ENCODE measurements around the gene RAB31.

Gene RAB31

DNA sequence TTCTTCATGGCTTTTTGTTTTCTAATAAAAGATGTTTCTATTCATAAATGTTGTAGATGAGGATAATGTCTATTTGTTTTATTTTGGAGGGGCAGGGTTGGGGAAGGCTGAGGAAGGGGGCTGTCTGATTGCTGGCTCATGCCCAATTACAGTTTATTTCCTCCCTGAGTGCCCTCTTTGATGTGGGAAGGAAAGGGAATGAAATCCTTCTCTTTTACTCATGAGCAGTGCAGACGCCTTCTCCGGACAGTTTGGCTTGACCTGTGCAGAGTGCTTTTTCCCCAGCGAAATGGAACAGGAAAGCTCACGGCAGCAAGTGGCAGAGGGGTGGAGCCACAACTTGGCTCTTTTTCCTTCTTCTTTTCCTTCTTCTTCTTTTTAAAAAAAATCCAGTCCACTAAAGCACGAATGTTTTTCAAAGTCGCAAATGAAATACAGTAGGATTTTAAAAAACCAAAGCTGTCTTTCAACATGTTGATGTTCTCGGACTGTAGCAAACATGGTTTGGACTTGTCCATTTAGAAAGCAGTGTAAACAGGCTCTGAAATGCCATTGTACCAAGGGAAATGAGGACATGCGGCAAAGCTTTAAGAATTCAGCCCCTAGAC, 34.5 kb downstream of the RAB31 start:
- no peaks in the 10 kb centered on the region for H3K36me3 ChIP-seq
- no peaks in the 10 kb centered on the region for H3K9me3 ChIP-seq (ENCODE audit: severe bottlenecking)
- no peak overlapping the region for H3K27ac ChIP-seq
- no peak for DNase-seq
- no peaks in the 10 kb centered on the region for H3K27me3 ChIP-seq (ENCODE audit: insufficient read depth, low read depth, severe bottlenecking)
- TF ChIP-seq CTCF (IDR thresholded peaks at IDR 0.05; ENCODE audit: low read depth, low read length): no peak
- no peak overlapping the region for H3K4me3 ChIP-seq (ENCODE audit: low read depth, low read length)

GRCh38 chr18:9743200-9744016, 35.3 kb downstream of the RAB31 start:
- no peaks in the 10 kb centered on the region for H3K36me3 ChIP-seq
- no peak overlapping the region for H3K27ac ChIP-seq
- no peak for TF ChIP-seq CTCF (IDR thresholded peaks at IDR 0.05; ENCODE audit: low read depth, low read length)
- no peak overlapping the region for H3K4me3 ChIP-seq (ENCODE audit: low read depth, low read length)
- H3K27me3 ChIP-seq (ENCODE audit: insufficient read depth, low read depth, severe bottlenecking): no peaks in the 10 kb centered on the region
- DNase-seq: no peak
- H3K9me3 ChIP-seq (ENCODE audit: severe bottlenecking): no peaks in the 10 kb centered on the region

DNA sequence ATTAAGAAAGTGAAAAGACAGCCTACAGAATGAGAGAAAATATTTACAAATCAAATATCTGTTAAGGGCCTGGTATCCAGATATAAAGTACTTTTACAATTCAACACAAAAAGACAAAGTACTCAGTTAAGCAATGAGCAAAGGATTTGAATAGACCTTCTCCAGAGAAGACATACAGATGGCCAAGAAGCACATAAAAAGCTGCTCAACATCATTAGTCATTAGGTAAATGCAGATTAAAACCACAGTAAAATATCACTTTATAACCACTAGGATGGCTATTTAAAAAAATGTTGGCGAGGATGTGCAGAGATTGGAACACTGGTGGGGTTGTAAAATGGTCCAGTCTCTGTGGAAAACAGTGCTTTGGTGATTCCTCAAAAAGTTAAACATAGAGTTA, 38.9 kb downstream of the RAB31 start:
- TF ChIP-seq CTCF (IDR thresholded peaks at IDR 0.05; ENCODE audit: low read depth, low read length): no peak
- Histone ChIP-seq H3K36me3 (no peaks in the 10 kb centered on the region), H3K27me3 (ENCODE audit: insufficient read depth, low read depth, severe bottlenecking) (no peaks in the 10 kb centered on the region), H3K9me3 (ENCODE audit: severe bottlenecking) (no peaks in the 10 kb centered on the region), H3K27ac (no peak overlapping the region), H3K4me3 (ENCODE audit: low read depth, low read length) (no peak overlapping the region)
- DNase-seq: no peak

DNA sequence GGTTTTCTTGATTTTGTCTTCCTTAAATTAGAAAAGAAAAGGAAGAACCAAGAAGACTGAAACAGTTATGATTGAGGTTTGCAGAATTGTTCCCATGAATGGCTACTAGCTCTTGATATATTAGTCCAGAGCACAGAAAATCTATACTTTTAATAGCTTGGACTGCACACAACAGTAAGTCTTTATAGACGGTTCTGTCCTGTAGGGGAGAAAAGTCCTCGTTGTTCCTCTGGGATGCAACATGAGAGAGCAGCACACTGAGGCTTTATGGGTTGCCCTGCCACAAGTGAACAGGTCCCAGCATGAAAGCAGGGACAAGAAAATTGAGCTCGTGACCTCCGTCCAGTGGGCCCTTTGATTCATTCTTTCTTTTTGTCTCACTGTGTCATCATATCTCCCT, 41.5 kb downstream of the RAB31 start:
- H3K4me3 ChIP-seq (ENCODE audit: low read depth, low read length): no peak overlapping the region
- TF ChIP-seq CTCF (IDR thresholded peaks at IDR 0.05; ENCODE audit: low read depth, low read length): no peak
- H3K9me3 ChIP-seq (ENCODE audit: severe bottlenecking): no peaks in the 10 kb centered on the region
- no peaks in the 10 kb centered on the region for H3K36me3 ChIP-seq
- H3K27ac ChIP-seq: no peak overlapping the region
- DNase-seq: no peak
- no peaks in the 10 kb centered on the region for H3K27me3 ChIP-seq (ENCODE audit: insufficient read depth, low read depth, severe bottlenecking)

DNA sequence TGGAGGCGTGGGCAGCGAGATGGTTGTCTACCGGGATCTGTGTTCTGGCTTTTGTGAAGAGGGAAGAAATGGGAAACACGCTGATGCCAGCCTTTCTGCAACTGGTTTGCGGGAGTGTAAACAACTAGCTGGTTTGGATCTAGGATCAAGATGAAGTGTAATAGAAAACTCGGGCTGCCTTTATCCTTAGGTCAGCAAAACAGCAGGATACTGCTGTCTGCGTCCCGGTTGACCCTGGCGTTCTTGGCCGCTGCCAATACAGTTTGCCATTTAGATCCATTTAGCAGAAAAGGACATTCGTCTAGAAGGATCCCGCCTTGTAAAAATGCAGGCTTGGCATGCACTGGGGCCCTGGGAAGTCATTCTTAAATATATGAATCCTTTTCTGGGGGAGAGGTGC, 42.0 kb downstream of the RAB31 start:
- Histone ChIP-seq H3K27ac (no peak overlapping the region), H3K4me3 (ENCODE audit: low read depth, low read length) (no peak overlapping the region), H3K36me3 (no peaks in the 10 kb centered on the region), H3K9me3 (ENCODE audit: severe bottlenecking) (no peaks in the 10 kb centered on the region), H3K27me3 (ENCODE audit: insufficient read depth, low read depth, severe bottlenecking) (no peaks in the 10 kb centered on the region)
- no peak for DNase-seq
- TF ChIP-seq CTCF (IDR thresholded peaks at IDR 0.05; ENCODE audit: low read depth, low read length): no peak

Measured in WERI-Rb-1 (cell line).